SK-N-DZ (cell line): ENCODE data around the gene SHISA8. TPM values are rescaled to one million over a fixed set of nuclear protein-coding genes. Genes with fewer than 3 reads are reported as not detected.
"Not testable (repeated sequence)": the region's sequence is repeated elsewhere in the genome, so short reads cannot be mapped to it uniquely, and the experiment has no call there.

Experiments used
- DNase-seq: peaks from one replicate; pipeline ENCODE4 v3.0.0-alpha.2; 2015; ENCODE audit warnings: low spot score
- polyA plus RNA-seq, 2 experiments: library from polyadenylated mRNA; depleted of rRNA; stranded (reverse); fragments of >200 nt; gene quantifications; 2 replicates each; pipeline ENCODE4 v1.2.3, GENCODE V29; 2014

Gene SHISA8
- 0.16 TPM in 1 of 2 replicates, not detected in the other for polyA plus RNA-seq (2014; cell fraction: cytosol; rRNA removed)
- polyA plus RNA-seq (2014; cell fraction: nucleus; rRNA removed): 3.7 and 5.5 TPM in 2 replicates

GRCh38 chr22:41915035-41915785 lies at the start of gene SHISA8:
TSS of gene SHISA8 (minus strand) at chr22:41915074. CDS start at chr22:41914667, 407 bp downstream.
- no peak for DNase-seq

DNA sequence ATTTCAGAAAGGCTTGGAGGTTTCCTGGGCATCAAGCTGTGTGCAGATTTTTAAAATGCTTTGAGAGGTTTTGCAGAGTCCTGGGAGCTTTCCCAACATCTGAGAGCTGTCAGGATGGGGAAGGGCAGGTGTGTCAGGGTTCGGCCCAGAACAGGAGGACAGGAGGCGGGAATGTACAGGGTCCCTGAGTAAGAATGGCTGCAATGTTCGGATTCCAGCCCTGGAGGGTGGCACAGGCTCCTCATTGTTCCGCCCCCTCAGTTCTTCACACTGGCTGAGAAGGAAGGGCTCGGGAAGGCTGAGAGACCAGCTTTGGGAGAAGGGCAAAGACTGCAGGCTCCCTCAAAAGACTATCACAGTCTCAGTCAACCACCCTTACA lies 49.2 kb upstream of the SHISA8 start:
- no peak for DNase-seq

GRCh38 chr22:41963453-41964111 lies 48.7 kb upstream of the SHISA8 start:
- no peak for DNase-seq

DNA sequence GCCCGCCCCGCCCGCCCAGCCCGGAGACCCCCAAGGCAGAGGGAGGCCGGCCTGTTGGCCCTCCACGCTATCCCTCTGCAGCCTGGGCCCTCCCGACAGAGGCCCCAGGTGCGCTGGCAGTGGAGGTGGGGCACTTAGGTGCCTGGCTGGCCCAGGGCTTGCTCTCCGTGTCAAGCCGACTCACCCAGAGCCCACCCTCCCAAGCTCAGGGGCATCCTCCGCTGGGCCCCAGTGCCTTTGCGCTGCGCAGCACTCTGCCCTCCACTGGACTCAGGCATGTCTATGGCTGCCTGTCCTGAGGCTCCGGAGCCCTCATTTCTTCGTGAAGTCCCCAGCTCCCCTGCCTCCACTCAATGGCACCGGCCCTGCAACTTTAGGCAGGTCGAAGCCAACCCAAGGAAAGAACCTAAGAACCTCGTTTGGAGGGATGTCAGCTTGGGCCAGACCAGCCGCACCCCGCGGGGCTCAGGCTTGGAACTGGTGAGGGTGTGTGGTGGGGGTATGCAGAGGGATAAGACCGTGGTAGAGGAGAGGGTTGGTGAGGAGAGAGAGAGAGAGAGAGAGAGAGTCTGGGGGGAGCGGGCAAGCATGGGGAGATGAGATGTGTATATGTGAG lies 43.2 kb upstream of the SHISA8 start:
- no peak for DNase-seq

- DNase-seq: no peak
These were observed 37.8 kb upstream of the SHISA8 start for GRCh38 chr22:41952713-41953112.

GRCh38 chr22:41951898-41952474 lies 37.1 kb upstream of the SHISA8 start, which contains the start of gene SMIM45:
TSS of gene SMIM45 (plus strand) at chr22:41952150.
- peak; percentile 97 for DNase-seq

DNA sequence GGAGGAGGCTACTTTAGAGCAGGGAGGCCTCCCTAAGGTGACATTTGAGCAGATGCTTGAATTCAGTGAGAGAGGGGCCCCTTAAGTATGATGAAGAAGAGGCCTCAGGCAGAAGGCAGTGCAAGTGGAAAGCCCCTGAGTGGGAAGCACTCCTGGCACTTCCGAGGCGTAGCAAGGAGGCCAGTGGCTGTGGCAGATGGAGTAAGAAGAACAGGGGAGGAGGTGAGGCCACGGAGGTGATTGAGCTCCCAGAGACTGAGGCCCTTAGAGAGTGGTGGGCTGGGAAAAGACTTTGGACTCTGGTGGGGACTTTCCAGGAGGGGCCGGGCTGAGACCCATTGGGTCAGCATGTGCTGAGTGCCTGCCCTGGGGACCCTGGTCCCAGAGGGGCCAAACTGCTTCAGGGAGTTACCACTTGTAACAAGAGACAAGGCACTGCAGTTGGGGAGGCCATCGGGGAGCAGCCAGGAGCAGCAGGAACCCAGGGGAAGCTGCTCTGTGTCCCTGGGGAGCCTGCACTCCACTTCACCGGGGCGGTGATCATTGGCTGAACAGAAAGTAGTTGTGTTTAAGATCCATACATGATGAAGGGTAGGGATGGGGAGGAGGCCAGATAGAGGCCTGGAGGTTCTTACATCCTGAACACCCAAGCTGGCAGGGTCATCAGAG lies 34.6 kb upstream of the SHISA8 start:
- DNase-seq: no peak

DNA sequence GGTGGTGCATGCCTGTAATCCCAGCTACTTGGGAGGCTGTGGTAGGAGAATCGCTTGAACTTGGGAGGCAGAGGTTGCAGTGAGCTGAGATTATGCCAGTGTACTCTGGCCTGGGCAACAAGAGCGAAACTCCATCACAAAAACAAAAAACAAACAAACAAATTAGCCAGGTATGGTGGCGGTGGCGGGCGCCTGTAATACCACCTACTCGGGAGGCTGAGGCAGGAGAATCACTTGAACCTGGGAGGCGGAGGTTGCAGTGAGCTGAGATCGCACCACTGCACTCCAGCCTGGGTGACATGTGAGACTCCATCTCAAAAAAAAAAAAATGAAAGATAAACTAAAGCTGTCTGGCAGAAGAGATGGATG lies 34.0 kb upstream of the SHISA8 start:
- DNase-seq: not testable (repeated sequence)

GRCh38 chr22:41948142-41948541 lies 33.3 kb upstream of the SHISA8 start:
- no peak for DNase-seq

- DNase-seq: no peak
These were observed 32.7 kb upstream of the SHISA8 start for GRCh38 chr22:41947424-41948080.

GRCh38 chr22:41946629-41947423 lies 32.0 kb upstream of the SHISA8 start, which contains the start of gene CENPM:
TSS of gene CENPM (minus strand) at chr22:41947152. CDS start at chr22:41947076, 76 bp downstream.
- peak; percentile 98 for DNase-seq

- no peak for DNase-seq
These were observed 28.9 kb upstream of the SHISA8 start for GRCh38 chr22:41943661-41944209.

- DNase-seq: peak; percentile 80
These were observed 26.2 kb upstream of the SHISA8 start for GRCh38 chr22:41940832-41941765.

DNA sequence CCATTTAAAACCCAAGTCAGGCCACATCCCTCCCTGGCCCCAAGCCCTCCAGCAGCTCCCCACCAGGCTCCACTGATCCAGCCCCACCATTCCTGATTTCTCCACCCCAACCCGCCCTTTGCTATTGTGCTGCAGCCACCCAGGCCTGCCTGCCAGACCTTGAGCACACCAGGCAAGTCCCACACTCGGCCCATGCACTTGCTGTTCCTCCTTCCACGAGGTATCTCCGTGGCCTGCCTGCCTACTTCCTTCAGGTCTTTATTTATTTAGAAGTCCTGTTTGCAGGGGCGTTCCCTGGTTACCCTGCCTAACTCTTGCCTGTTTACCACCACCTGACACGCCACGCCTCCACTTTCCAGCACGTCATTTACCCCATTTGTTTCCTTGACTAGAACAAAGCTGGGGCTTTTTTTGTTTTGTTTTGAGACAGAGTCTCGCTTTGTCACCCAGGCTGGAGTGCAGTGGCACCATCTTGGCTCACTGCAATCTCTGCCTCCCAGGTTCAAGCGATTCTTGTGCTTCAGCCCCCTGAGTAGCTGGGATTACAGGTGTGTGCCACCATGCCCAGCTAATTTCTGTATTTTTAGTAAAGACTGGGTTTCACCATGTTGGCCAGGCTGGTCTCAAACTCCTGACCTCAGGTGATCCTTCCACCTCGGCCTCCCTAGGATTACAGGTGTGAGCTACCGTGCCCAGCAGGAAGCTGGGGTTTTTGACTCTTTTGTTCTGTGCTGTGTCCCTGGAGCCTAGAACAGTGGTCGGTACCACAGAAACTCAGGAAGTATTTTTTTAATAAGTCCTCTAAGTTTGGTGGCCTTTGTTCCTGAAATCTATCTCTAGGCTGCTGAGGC lies 25.3 kb upstream of the SHISA8 start:
- no peak for DNase-seq

DNA sequence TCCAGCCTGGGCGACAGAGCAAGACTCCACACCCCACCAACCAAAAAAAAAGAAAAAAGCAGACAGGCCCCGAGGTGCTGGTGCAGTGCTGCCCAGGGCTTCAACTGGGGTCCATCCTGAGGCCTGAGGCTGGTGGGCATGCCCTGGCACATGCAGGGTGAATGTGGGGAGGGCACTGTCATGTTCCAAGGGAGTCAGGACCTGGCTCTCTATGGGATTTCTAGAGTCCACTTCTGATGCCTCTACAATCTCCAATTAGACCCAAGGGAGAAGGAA lies 22.0 kb upstream of the SHISA8 start:
- DNase-seq: no peak

- DNase-seq: no peak
These were observed 20.6 kb upstream of the SHISA8 start for GRCh38 chr22:41935509-41935908.

DNA sequence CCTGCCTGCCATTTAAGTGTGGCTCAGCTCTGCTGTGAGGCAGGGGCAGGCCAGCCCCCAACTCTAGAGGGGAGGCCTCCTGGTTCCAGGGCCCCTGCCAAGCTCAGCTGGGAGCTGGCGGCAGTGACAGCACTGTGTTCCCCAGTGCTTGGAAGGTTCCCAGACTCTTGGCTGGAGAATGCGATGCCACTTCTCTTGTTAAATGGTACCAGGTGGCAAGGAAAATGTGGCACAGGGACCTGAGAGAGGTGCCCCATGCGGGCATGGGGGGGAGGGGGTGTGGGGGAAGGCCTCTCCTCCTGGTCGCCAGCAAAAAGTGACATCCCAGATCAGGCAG lies 20.1 kb upstream of the SHISA8 start:
- DNase-seq: no peak
